HG03378 (cell line): ENCODE data around the gene MAST1.
"Not testable (repeated sequence)": the region's sequence is repeated elsewhere in the genome, so short reads cannot be mapped to it uniquely, and the experiment has no call there.

ENCODE experiments used
- ATAC-seq: cut with Tn5 transposase; IDR thresholded peaks from one replicate; pipeline ENCODE4 v1.9.1; 2021; ENCODE audit warnings: mild to moderate bottlenecking, moderate library complexity; ENCODE audit not compliant: unreplicated experiment

Gene MAST1

GRCh38 chr19:12838886-12839756 lies 806 bp downstream of the MAST1 start:
- no peak for ATAC-seq

- no peak for ATAC-seq
Measured at GRCh38 chr19:12840091-12841079, 2.1 kb downstream of the MAST1 start.

DNA sequence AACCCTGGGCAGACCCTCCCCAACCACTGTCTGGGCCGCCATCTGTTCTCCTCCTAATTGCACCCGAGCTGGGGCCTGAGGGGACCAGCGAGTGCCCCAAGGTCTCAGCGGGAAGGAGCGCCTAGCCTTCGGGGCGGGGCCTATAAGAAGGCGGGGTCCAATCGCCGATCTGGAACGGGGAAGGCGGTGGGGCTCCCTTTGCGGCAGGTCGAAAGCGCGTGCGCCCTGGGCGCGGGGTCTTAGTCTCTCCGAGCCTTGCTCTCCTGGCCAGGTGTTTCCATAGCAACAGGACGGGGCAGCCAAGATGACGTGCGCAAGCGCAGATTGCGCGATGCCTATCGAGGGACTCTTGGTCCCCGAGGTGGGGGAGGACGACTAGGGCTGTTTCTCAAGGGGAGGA lies 2.8 kb downstream of the MAST1 start:
- ATAC-seq, result no peak

GRCh38 chr19:12842511-12842910 lies 4.2 kb downstream of the MAST1 start:
- no peak for ATAC-seq

- no peak for ATAC-seq
Measured at GRCh38 chr19:12843328-12843727, 5.0 kb downstream of the MAST1 start.

DNA sequence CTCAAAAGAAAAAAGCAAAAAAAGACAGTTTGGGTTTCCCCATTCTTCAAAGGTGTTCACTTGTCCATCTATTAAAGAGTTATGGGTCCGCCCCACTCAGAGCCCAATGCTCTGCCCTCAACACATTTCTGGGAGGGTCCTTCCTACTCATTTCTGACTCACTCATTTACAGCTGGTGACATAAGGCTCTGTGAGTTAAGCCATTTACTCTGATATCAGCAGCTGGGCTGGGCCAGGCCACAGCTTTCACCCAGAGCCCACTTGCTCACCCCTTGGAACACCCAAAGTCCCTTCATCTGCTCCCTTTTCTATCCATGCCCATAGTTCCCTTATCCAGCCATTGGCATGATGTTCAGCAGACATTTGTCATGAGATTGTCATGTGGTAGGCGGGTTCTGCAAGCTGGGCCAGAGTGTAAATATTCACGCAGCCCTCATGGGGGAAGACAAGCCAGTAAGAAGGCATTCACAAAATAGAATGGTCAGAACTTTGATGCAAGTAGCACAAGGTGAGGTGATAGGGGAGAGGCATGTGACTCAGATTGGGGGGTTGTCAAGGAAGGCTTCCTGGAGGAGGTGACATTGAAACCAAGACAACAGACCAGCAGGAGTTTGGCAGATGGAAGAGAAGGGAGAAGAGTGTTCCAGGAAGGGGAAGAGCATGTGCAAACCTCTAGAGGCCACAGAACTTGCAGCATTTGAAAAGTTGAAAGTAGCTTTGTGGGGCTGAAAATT lies 5.9 kb downstream of the MAST1 start:
- no peak for ATAC-seq

DNA sequence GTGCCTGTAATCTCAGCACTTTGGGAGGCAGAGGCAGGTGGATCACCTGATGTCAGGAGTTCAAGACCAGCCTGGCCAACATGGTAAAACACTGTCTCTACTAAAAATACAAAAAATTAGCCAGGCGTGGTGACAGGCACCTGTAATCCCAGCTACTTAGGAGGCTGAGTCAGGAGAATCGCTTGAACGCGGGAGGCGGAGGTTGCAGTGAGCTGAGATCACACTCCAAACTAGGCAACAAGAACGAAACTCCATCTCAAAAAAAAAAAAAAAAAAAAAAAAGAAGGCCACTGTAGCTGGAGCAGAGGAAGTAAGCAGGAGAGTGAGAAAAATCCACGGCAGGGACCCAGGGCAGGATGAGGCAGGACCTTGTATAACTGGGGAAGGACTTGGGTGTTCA lies 8.3 kb downstream of the MAST1 start:
- not testable (repeated sequence) for ATAC-seq

DNA sequence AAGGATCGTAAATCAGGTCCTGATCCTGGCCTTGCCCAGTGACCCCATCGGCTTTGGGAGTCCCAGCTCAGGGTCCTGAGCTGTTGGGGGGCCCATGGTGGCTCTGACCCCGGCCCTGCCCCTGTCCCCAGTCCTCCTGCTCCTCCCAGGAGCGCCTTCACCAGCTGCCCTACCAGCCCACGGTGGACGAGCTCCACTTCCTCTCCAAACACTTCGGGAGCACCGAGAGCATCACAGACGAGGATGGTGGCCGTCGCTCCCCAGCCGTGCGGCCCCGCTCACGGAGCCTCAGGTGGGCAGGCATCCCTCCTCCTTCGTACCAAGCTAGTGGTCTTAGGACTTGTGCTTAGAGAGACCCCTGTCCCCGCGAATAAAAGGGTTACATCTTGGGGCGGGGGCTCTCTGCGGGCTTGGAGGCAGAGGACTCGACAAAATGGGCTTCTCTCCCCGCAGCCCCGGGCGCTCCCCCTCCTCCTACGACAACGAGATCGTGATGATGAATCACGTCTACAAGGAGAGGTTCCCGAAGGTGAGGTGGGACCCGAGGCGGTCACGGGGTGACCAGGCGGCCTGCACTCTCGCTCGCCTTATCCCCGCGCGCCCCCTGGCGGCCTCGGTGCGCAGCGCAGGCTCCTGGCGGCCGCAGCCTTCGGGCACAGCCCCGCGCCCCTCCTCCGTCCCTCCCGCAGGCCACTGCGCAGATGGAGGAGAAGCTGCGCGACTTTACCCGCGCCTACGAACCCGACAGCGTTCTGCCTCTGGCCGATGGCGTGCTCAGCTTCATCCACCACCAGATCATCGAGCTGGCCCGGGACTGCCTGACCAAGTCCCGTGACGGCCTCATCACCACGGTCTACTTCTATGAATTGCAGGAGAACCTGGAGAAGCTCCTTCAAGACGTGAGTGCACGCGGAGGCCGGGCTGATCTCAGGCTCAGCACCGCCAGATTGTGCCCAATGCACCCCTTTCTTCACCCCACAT lies 9.1 kb downstream of the MAST1 start:
- ATAC-seq, result no peak

- no peak for ATAC-seq
Measured at GRCh38 chr19:12856653-12857052, 18.3 kb downstream of the MAST1 start.

- no peak for ATAC-seq
Measured at GRCh38 chr19:12858041-12858928, 20.0 kb downstream of the MAST1 start.

- ATAC-seq, result no peak
Measured at GRCh38 chr19:12859546-12859945, 21.2 kb downstream of the MAST1 start.

GRCh38 chr19:12864143-12864542 lies 25.8 kb downstream of the MAST1 start:
- no peak for ATAC-seq

DNA sequence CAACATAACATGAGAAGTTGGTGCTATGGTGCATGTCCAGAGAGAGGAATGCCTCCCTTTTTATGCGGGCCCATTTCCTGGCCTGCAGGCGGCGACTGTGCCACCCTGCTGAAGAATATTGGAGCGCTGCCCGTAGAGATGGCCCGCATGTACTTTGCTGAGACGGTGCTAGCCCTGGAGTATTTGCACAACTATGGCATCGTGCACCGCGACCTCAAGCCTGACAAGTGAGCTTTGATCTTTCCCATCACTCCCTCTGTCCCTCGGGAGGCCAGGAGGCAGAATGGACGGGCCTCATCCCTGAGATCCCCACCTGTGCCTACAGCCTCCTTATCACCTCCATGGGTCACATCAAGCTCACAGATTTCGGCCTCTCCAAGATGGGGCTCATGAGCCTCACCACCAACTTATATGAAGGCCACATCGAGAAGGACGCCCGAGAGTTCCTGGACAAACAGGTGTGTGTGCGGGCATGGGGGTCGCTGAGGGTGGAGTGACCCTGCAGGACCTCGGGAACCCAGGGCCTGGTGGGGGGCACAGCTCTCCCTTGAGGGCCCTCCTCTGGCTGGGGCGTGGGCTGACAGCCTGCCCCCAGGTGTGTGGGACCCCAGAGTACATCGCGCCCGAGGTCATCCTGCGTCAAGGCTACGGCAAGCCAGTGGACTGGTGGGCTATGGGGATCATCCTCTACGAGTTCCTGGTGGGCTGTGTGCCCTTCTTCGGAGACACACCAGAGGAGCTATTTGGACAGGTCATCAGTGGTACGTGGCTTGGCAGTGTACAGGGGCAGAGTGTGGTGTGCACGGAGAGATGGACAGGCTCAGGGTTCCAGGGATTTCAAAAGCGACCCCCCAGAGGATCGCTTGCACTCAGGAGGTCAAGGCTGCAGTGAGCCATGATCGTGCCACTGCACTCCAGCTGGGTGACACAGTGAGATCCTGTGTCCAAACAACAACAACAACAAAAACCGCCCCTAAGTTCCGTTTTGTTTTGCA lies 26.7 kb downstream of the MAST1 start:
- no peak for ATAC-seq

DNA sequence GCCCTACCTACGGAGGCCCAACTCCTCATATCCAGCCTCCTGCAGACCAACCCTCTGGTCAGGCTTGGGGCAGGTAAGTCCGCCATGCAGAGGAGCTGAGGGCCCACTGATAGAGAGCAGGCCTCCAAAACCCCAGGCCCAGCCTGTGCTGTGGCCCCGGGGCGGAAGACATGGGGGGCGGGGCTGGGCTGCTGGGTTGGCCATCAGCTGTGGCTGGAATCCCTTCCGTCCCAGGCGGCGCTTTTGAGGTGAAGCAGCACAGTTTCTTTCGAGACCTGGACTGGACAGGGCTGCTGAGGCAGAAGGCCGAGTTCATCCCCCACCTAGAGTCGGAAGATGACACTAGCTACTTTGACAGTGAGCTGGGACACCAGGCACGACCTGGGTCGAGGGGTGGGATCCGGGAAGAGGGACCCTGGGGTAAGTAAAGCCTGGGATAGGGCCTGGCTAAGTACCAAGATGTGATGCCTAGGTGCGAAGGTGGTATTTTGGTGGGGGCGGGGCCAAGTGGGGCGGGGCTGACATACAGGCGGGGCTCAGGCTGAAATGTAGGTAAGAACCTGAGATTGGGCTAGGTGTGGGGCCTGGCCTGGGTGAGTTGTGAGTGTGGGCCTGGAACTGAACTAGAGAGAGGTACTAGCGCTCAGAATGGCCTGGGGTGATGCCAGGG lies 27.6 kb downstream of the MAST1 start:
- no peak for ATAC-seq

- no peak for ATAC-seq
Measured at GRCh38 chr19:12866416-12867119, 28.3 kb downstream of the MAST1 start.
